ENCODE results near the gene CDCA4. TPM values are rescaled to one million over a fixed set of nuclear protein-coding genes. Genes with fewer than 3 reads are reported as not detected.
A peak's percentile ranks its signal among the peaks of the same experiment; 100 is the strongest.

Gene CDCA4
- polyA plus RNA-seq, 3 donors from 2014 or later = 14.5 to 18.3 (median 14.6) TPM

- no peak for DNase-seq
- peaks cover 21 to 34% (median 23%) of the 10 kb centered on the region in 3 donors for H3K36me3 Mint-ChIP-seq
- H3K27me3 Mint-ChIP-seq (ENCODE audit: low read depth in 3 of 3) = peaks cover 0 to 4% (median 0%) of the 10 kb centered on the region in 3 donors
Observed at GRCh38 chr14:105052110-105052458, 31.2 kb upstream of the CDCA4 start.

GRCh38 chr14:105051182-105052109 lies 30.6 kb upstream of the CDCA4 start:
- Mint-ChIP-seq H3K36me3 (peaks cover 16 to 29% (median 21%) of the 10 kb centered on the region in 3 donors), H3K9me3 (no peaks in the 10 kb centered on the region), H3K4me1 (peaks cover 3 to 6% of the 10 kb centered on the region in 2 donors), H3K4me3 (no peak overlapping the region), H3K27me3 (ENCODE audit: low read depth in 3 of 3) (peaks cover 0 to 4% (median 0%) of the 10 kb centered on the region in 3 donors), H3K27ac (peak overlapping the region in 3 of 6 donors; percentile 8 to 51 (median 16))
- no peak for DNase-seq

More at GRCh38 chr14:105052110-105052458, 31.2 kb upstream of the CDCA4 start:
- Mint-ChIP-seq H3K27ac (peak overlapping the region in 2 of 6 donors; percentile 34 to 51), H3K4me1 (peaks cover 3 to 10% of the 10 kb centered on the region in 2 donors), H3K4me3 (no peak overlapping the region), H3K9me3 (no peaks in the 10 kb centered on the region)

- peaks cover 8 to 12% of the 10 kb centered on the region in 2 donors for H3K4me1 Mint-ChIP-seq
- no peaks in the 10 kb centered on the region for H3K9me3 Mint-ChIP-seq
- H3K36me3 Mint-ChIP-seq = peaks cover 19 to 24% (median 20%) of the 10 kb centered on the region in 3 donors
- no peak for DNase-seq
- H3K4me3 Mint-ChIP-seq = no peak overlapping the region
- H3K27ac Mint-ChIP-seq = no peak overlapping the region
- H3K27me3 Mint-ChIP-seq (ENCODE audit: low read depth in 3 of 3) = peaks cover 0 to 4% (median 0%) of the 10 kb centered on the region in 3 donors
Observed at GRCh38 chr14:105050551-105050897, 29.6 kb upstream of the CDCA4 start.

GRCh38 chr14:105049753-105050550 lies 29.1 kb upstream of the CDCA4 start:
- peaks cover 0 to 4% (median 0%) of the 10 kb centered on the region in 3 donors for H3K27me3 Mint-ChIP-seq (ENCODE audit: low read depth in 3 of 3)
- peak overlapping the region in 1 of 6 donors; percentile 7 for H3K27ac Mint-ChIP-seq
- no peak for DNase-seq
- no peak overlapping the region for H3K4me3 Mint-ChIP-seq
- peaks cover 17 to 19% (median 19%) of the 10 kb centered on the region in 3 donors for H3K36me3 Mint-ChIP-seq
- no peaks in the 10 kb centered on the region for H3K9me3 Mint-ChIP-seq
- peaks cover 9 to 15% of the 10 kb centered on the region in 2 donors for H3K4me1 Mint-ChIP-seq

GRCh38 chr14:105047283-105048016 lies 26.6 kb upstream of the CDCA4 start:
- Mint-ChIP-seq H3K4me3 (no peak overlapping the region), H3K27ac (peak overlapping the region in 1 of 6 donors; percentile 23), H3K4me1 (peaks cover 8 to 14% of the 10 kb centered on the region in 2 donors), H3K36me3 (peaks cover 11 to 13% (median 12%) of the 10 kb centered on the region in 3 donors), H3K27me3 (ENCODE audit: low read depth in 3 of 3) (peaks cover 0 to 4% (median 0%) of the 10 kb centered on the region in 3 donors), H3K9me3 (no peaks in the 10 kb centered on the region)
- no peak for DNase-seq

GRCh38 chr14:105046891-105047282 lies 26.0 kb upstream of the CDCA4 start:
- Mint-ChIP-seq H3K36me3 (peaks cover 9 to 11% (median 10%) of the 10 kb centered on the region in 3 donors), H3K4me3 (no peak overlapping the region), H3K4me1 (peaks cover 8 to 14% of the 10 kb centered on the region in 2 donors), H3K9me3 (no peaks in the 10 kb centered on the region), H3K27ac (no peak overlapping the region), H3K27me3 (ENCODE audit: low read depth in 3 of 3) (peaks cover 0 to 2% (median 0%) of the 10 kb centered on the region in 3 donors)
- DNase-seq = no peak

- H3K27ac Mint-ChIP-seq = peak overlapping the region; percentile 58 to 88 (median 77)
- H3K36me3 Mint-ChIP-seq = peaks cover 0 to 3% (median 0%) of the 10 kb centered on the region in 3 donors
- peak; percentile 90 to 92 (median 90) for DNase-seq
- no peaks in the 10 kb centered on the region for H3K9me3 Mint-ChIP-seq
- H3K4me3 Mint-ChIP-seq = peak overlapping the region in 2 of 5 donors; percentile 10 to 59
- H3K4me1 Mint-ChIP-seq = peaks cover 8 to 14% of the 10 kb centered on the region in 2 donors
- H3K27me3 Mint-ChIP-seq (ENCODE audit: low read depth in 3 of 3) = no peaks in the 10 kb centered on the region
Observed at GRCh38 chr14:105045710-105046326, 24.9 kb upstream of the CDCA4 start.

GRCh38 chr14:105043641-105044040 lies 22.8 kb upstream of the CDCA4 start:
- H3K27ac Mint-ChIP-seq = no peak overlapping the region
- peaks cover 0 to 3% (median 0%) of the 10 kb centered on the region in 3 donors for H3K36me3 Mint-ChIP-seq
- H3K9me3 Mint-ChIP-seq = no peaks in the 10 kb centered on the region
- no peak overlapping the region for H3K4me3 Mint-ChIP-seq
- DNase-seq = no peak
- peaks cover 8 to 14% of the 10 kb centered on the region in 2 donors for H3K4me1 Mint-ChIP-seq
- peaks cover 1 to 3% (median 2%) of the 10 kb centered on the region in 3 donors for H3K27me3 Mint-ChIP-seq (ENCODE audit: low read depth in 3 of 3)

GRCh38 chr14:105042813-105043212 lies 21.9 kb upstream of the CDCA4 start:
- H3K4me3 Mint-ChIP-seq = no peak overlapping the region
- H3K4me1 Mint-ChIP-seq = peaks cover 8 to 14% of the 10 kb centered on the region in 2 donors
- H3K27me3 Mint-ChIP-seq (ENCODE audit: low read depth in 3 of 3) = peaks cover 1 to 3% (median 2%) of the 10 kb centered on the region in 3 donors
- DNase-seq = no peak
- peak overlapping the region in 1 of 6 donors; percentile 79 for H3K27ac Mint-ChIP-seq
- peaks cover 0 to 3% (median 0%) of the 10 kb centered on the region in 3 donors for H3K36me3 Mint-ChIP-seq
- H3K9me3 Mint-ChIP-seq = no peaks in the 10 kb centered on the region

GRCh38 chr14:105041841-105042765 lies 21.2 kb upstream of the CDCA4 start:
- Mint-ChIP-seq H3K4me3 (no peak overlapping the region), H3K4me1 (peaks cover 8 to 14% of the 10 kb centered on the region in 2 donors), H3K27ac (no peak overlapping the region), H3K27me3 (ENCODE audit: low read depth in 3 of 3) (peaks cover 1 to 3% (median 2%) of the 10 kb centered on the region in 3 donors), H3K9me3 (no peaks in the 10 kb centered on the region), H3K36me3 (peaks cover 0 to 3% (median 0%) of the 10 kb centered on the region in 3 donors)
- no peak for DNase-seq

GRCh38 chr14:105039458-105040205 lies 18.7 kb upstream of the CDCA4 start:
- Mint-ChIP-seq H3K9me3 (no peaks in the 10 kb centered on the region), H3K4me1 (peaks cover under 1 to 8% of the 10 kb centered on the region in 2 donors), H3K4me3 (no peak overlapping the region), H3K27me3 (ENCODE audit: low read depth in 3 of 3) (peaks cover 1 to 3% (median 2%) of the 10 kb centered on the region in 3 donors), H3K36me3 (no peaks in the 10 kb centered on the region), H3K27ac (no peak overlapping the region)
- DNase-seq = no peak

All from immature natural killer cell (primary cell).